Pancreas (tissue), 10 donors: ENCODE data around the gene FBXW4. TPM values are rescaled to one million over a fixed set of nuclear protein-coding genes. Genes with fewer than 3 reads are reported as not detected.
"Not testable (repeated sequence)": the region's sequence is repeated elsewhere in the genome, so short reads cannot be mapped to it uniquely, and the experiment has no call there.

Experiments used
- ATAC-seq, 4 donors: fragments of 200-7000 bp; cut with Tn5 transposase; one replicate each; pipeline versions ENCODE4 v1.8.0 to v1.9.1; 2020; ENCODE audit warnings: mild to moderate bottlenecking in 4 of 4, moderate library complexity in 4 of 4
- DNase-seq, 6 donors: peaks; one replicate each; pipeline ENCODE4 v3.0.0-alpha.2; 2020
- FAIRE-seq: peaks from 2 replicates; lab custom pipeline; 2012; peaks lifted over from hg19 to GRCh38; lab: Jason Lieb, UNC
- H3K27ac ChIP-seq, 4 donors: fragments of 200-600 bp; sonication (generic); 1 replicate in 3 of 4; 2 replicates in 1 of 4; pipeline versions ENCODE4 v1.5.0 to v1.8.0; 2020
- H3K27me3 ChIP-seq, 4 donors: fragments of 200-600 bp; one replicate each; pipeline ENCODE4 v1.8.0; 2021
- H3K36me3 ChIP-seq, 3 donors: fragments of 200-600 bp; sonication (generic) in 1 of 3; one replicate each; pipeline versions ENCODE4 v1.5.0 to v1.8.0; 2020 to 2021
- H3K4me1 ChIP-seq, 3 donors: fragments of 200-600 bp; one replicate each; pipeline ENCODE4 v1.8.0; 2021
- H3K4me3 ChIP-seq, 4 donors: fragments of 200-600 bp; sonication (generic) in 2 of 4; one replicate each; pipeline versions ENCODE4 v1.5.0 to v1.8.0; 2020 to 2021
- H3K9me3 ChIP-seq, 4 donors: fragments of 200-600 bp; one replicate each; pipeline ENCODE4 v1.8.0; 2021
- CTCF ChIP-seq, 4 donors: fragments of 200-600 bp; sonication (generic) in 3 of 4; IDR thresholded peaks; one replicate each; pipeline versions ENCODE4 v1.5.0 to v1.8.0; 2021; ENCODE audit warnings: antibody characterized with exemption in 4 of 4
- WGBS, 2 donors: extraction: QIAGEN DNeasy Blood & Tissue Kit; methylation state at CpG; one replicate each; pipeline ENCODE4 v1.1.7; 2013; 5-methylcytosine and 5-hydroxymethylcytosine counted together
- intact Hi-C, 3 donors: fragments of 100-400 bp; cut with DNase I; formaldehyde crosslinking; loops; one replicate each; pipeline versions ENCODE4 v1.11.1 to v1.14.2; 2022
- polyA plus RNA-seq, 2 donors: library from polyadenylated mRNA; stranded (reverse); fragments of 200-250 nt; gene quantifications; one replicate each; pipeline ENCODE4 v1.2.3, GENCODE V29; 2013
- total RNA-seq, 6 donors: library from RNA; stranded (reverse); fragmentation: NEBNext Ultra II Directional in 4 of 6; extraction: Animal tissue kit (Norgen Biotek cat#: 25700) in 4 of 6; gene quantifications; one replicate each; pipeline versions ENCODE4 v1.2.1 to v1.2.4, GENCODE V29; 2021 to 2023
- donor health status: healthy with polysubstance abuse.
- donor health status: DM: no; HTN: no; CAD: no; lungs with moderate emphysema.
- donor health status: DM: no; HTN: no; CAD: no.
- donor health status: control.
- donor health status: control.
- donor health status: Bipolar disorder and iron deficiency.
- donor health status: DM: yes; HTN: yes; CAD: no.
- donor health status: DM: no; HTN: no; CAD: no.
- donor health status: DM: no; HTN: no; CAD: no.
- donor health status: DM: yes; HTN: yes; CAD: no.

Gene FBXW4
- total and polyA plus RNA-seq, 8 donors: 32.3 to 49.4 (median 40.0) TPM

- Histone ChIP-seq H3K27me3 (no peaks in the 10 kb centered on the region), H3K9me3 (no peaks in the 10 kb centered on the region), H3K4me3 (no peak overlapping the region), H3K27ac (no peak overlapping the region), H3K36me3 (peaks cover 0 to 9% (median 0%) of the 10 kb centered on the region in 3 donors), H3K4me1 (no peaks in the 10 kb centered on the region)
- DNase-seq (peak in 1 of 6 donors; percentile 33), ATAC-seq (peak in 2 of 4 donors; percentile 33 to 52), FAIRE-seq (no peak)
- no peak for TF ChIP-seq CTCF (IDR thresholded peaks at IDR 0.05)
- 83 to 100% methylated on average over 1 of the region's 1 CpG for WGBS, 2 donors
- intact Hi-C loops: loop anchor here in 1 of 3 donors (5.0 kb wide), 1 partner anchor 181 kb away; the partner anchor contains the start of gene NPM3
Observed at GRCh38 chr10:101601541-101601940, 93.4 kb downstream of the FBXW4 start.

- DNase-seq (no peak), FAIRE-seq (no peak), ATAC-seq (no peak)
- WGBS, 2 donors: 71 to 79% methylated on average over 14 of the region's 14 CpGs
- no peaks in the 10 kb centered on the region for H3K9me3 ChIP-seq
- intact Hi-C loops: no loop called here
- H3K27me3 ChIP-seq: no peaks in the 10 kb centered on the region
- no peak overlapping the region for H3K27ac ChIP-seq
- no peak overlapping the region for H3K4me3 ChIP-seq
- TF ChIP-seq CTCF (IDR thresholded peaks at IDR 0.05): no peak
- no peaks in the 10 kb centered on the region for H3K4me1 ChIP-seq
- no peaks in the 10 kb centered on the region for H3K36me3 ChIP-seq
Observed at GRCh38 chr10:101597091-101597900, 97.7 kb downstream of the FBXW4 start.

- no peak for ATAC-seq
- FAIRE-seq: no peak
- Histone ChIP-seq H3K9me3 (no peaks in the 10 kb centered on the region), H3K4me3 (no peak overlapping the region), H3K27ac (no peak overlapping the region), H3K27me3 (no peaks in the 10 kb centered on the region), H3K36me3 (no peaks in the 10 kb centered on the region), H3K4me1 (no peaks in the 10 kb centered on the region)
- intact Hi-C loops: no loop called here
- 86 to 92% methylated on average over 13 of the region's 13 CpGs for WGBS, 2 donors
- no peak for DNase-seq
- TF ChIP-seq CTCF (IDR thresholded peaks at IDR 0.05): no peak
Observed at GRCh38 chr10:101595591-101596433, 99.2 kb downstream of the FBXW4 start.

GRCh38 chr10:101593331-101593730 lies 101.6 kb downstream of the FBXW4 start:
- H3K9me3 ChIP-seq, H3K27ac ChIP-seq, intact Hi-C loops, H3K4me1 ChIP-seq, H3K27me3 ChIP-seq, DNase-seq, H3K4me3 ChIP-seq, H3K36me3 ChIP-seq, FAIRE-seq: not testable (repeated sequence)
- 78 to 88% methylated on average over 2 of the region's 2 CpGs for WGBS, 2 donors
- ATAC-seq: peak in 2 of 4 donors; percentile 29 to 57

- peak overlapping the region; percentile 66 to 94 (median 88) for H3K4me3 ChIP-seq
- H3K4me1 ChIP-seq: peaks cover 3 to 8% (median 5%) of the 10 kb centered on the region in 3 donors
- DNase-seq (no peak), FAIRE-seq (no peak), ATAC-seq (no peak)
- intact Hi-C loops: no loop called here
- no peaks in the 10 kb centered on the region for H3K36me3 ChIP-seq
- TF ChIP-seq CTCF (IDR thresholded peaks at IDR 0.05): no peak
- H3K27me3 ChIP-seq: no peaks in the 10 kb centered on the region
- H3K9me3 ChIP-seq: no peaks in the 10 kb centered on the region
- 54 to 63% methylated on average over 5 of the region's 5 CpGs for WGBS, 2 donors
- no peak overlapping the region for H3K27ac ChIP-seq
Observed at GRCh38 chr10:101588879-101589278, 106.1 kb downstream of the FBXW4 start.
